ENCODE results near the gene ZNF804B. TPM values are rescaled to one million over a fixed set of nuclear protein-coding genes. Genes with fewer than 3 reads are reported as not detected.
A peak's percentile ranks its signal among the peaks of the same experiment; 100 is the strongest.

Gene ZNF804B
- total RNA-seq, 2 donors from 2014 or later = 0.13 to 0.49 TPM

GRCh38 chr7:89021741-89022140 lies 262.2 kb downstream of the ZNF804B start:
- H3K9me3 Mint-ChIP-seq = peaks cover 15% of the 10 kb centered on the region

GRCh38 chr7:89023206-89023605 lies 263.7 kb downstream of the ZNF804B start:
- no peak overlapping the region for H3K27ac ChIP-seq (ENCODE audit: low read depth, low read length)
- H3K27ac Mint-ChIP-seq = no peak overlapping the region
- no peaks in the 10 kb centered on the region for H3K36me3 ChIP-seq (ENCODE audit: control insufficient read depth, insufficient read depth, low read length)
- H3K9me3 Mint-ChIP-seq = peaks cover 13% of the 10 kb centered on the region
- no peaks in the 10 kb centered on the region for H3K27me3 ChIP-seq (ENCODE audit: control insufficient read depth, insufficient read depth, low read length, poor library complexity, severe bottlenecking)
- no peak for DNase-seq
- no peak overlapping the region for H3K4me3 ChIP-seq (ENCODE audit: low read length)
- H3K9me3 ChIP-seq (ENCODE audit: control insufficient read depth, low read length) = peaks cover 11% of the 10 kb centered on the region
- H3K9ac ChIP-seq (ENCODE audit: extremely low read depth, low read length, poor library complexity, severe bottlenecking) = no peak overlapping the region
- H3K36me3 Mint-ChIP-seq (ENCODE audit: low read depth) = no peaks in the 10 kb centered on the region
- H3K4me1 Mint-ChIP-seq = peaks cover 20% of the 10 kb centered on the region
- no peaks in the 10 kb centered on the region for H3K4me1 ChIP-seq (ENCODE audit: control insufficient read depth, insufficient read depth, low read length)
- H3K4me3 Mint-ChIP-seq = no peak overlapping the region
- H3K27me3 Mint-ChIP-seq (ENCODE audit: insufficient read depth) = no peaks in the 10 kb centered on the region
- no peak for TF ChIP-seq CTCF (conservative IDR thresholded peaks at IDR 0.05)

More at GRCh38 chr7:89021741-89022140, 262.2 kb downstream of the ZNF804B start:
- no peak overlapping the region for H3K27ac ChIP-seq (ENCODE audit: low read depth, low read length)
- Mint-ChIP-seq H3K4me3 (no peak overlapping the region), H3K36me3 (ENCODE audit: low read depth) (no peaks in the 10 kb centered on the region), H3K27me3 (ENCODE audit: insufficient read depth) (no peaks in the 10 kb centered on the region), H3K4me1 (peaks cover 20% of the 10 kb centered on the region), H3K27ac (peak overlapping the region; percentile 89)
- no peaks in the 10 kb centered on the region for H3K36me3 ChIP-seq (ENCODE audit: control insufficient read depth, insufficient read depth, low read length)
- WGBS, 2 experiments (ENCODE audit: insufficient coverage in 1 of 2, insufficient read length in 1 of 2) = 25% methylated on average over 1 of the region's 1 CpG; no CpG with 5 or more reads in 1 of the 2 experiments
- no peak overlapping the region for H3K9ac ChIP-seq (ENCODE audit: extremely low read depth, low read length, poor library complexity, severe bottlenecking)
- peaks cover 13% of the 10 kb centered on the region for H3K9me3 ChIP-seq (ENCODE audit: control insufficient read depth, low read length)
- DNase-seq = peak; percentile 76
- no peak for TF ChIP-seq CTCF (conservative IDR thresholded peaks at IDR 0.05)
- H3K27me3 ChIP-seq (ENCODE audit: control insufficient read depth, insufficient read depth, low read length, poor library complexity, severe bottlenecking) = no peaks in the 10 kb centered on the region
- no peak overlapping the region for H3K4me3 ChIP-seq (ENCODE audit: low read length)
- no peaks in the 10 kb centered on the region for H3K4me1 ChIP-seq (ENCODE audit: control insufficient read depth, insufficient read depth, low read length)

GRCh38 chr7:89023877-89024276 lies 264.4 kb downstream of the ZNF804B start:
- peaks cover 20% of the 10 kb centered on the region for H3K4me1 Mint-ChIP-seq
- H3K9me3 Mint-ChIP-seq = peaks cover 7% of the 10 kb centered on the region
- H3K4me3 Mint-ChIP-seq = no peak overlapping the region
- no peak overlapping the region for H3K9ac ChIP-seq (ENCODE audit: extremely low read depth, low read length, poor library complexity, severe bottlenecking)
- H3K27ac Mint-ChIP-seq = no peak overlapping the region
- no peaks in the 10 kb centered on the region for H3K36me3 Mint-ChIP-seq (ENCODE audit: low read depth)
- no peaks in the 10 kb centered on the region for H3K36me3 ChIP-seq (ENCODE audit: control insufficient read depth, insufficient read depth, low read length)
- no peak overlapping the region for H3K4me3 ChIP-seq (ENCODE audit: low read length)
- 83 to 100% methylated on average over 1 of the region's 1 CpG for WGBS, 2 experiments (ENCODE audit: insufficient coverage in 1 of 2, insufficient read length in 1 of 2)
- H3K9me3 ChIP-seq (ENCODE audit: control insufficient read depth, low read length) = peaks cover 4% of the 10 kb centered on the region
- no peak overlapping the region for H3K27ac ChIP-seq (ENCODE audit: low read depth, low read length)
- no peak for TF ChIP-seq CTCF (conservative IDR thresholded peaks at IDR 0.05)
- no peak for DNase-seq
- no peaks in the 10 kb centered on the region for H3K4me1 ChIP-seq (ENCODE audit: control insufficient read depth, insufficient read depth, low read length)
- H3K27me3 ChIP-seq (ENCODE audit: control insufficient read depth, insufficient read depth, low read length, poor library complexity, severe bottlenecking) = no peaks in the 10 kb centered on the region
- H3K27me3 Mint-ChIP-seq (ENCODE audit: insufficient read depth) = no peaks in the 10 kb centered on the region

All from endodermal cell (in vitro differentiated cells).